Panc1 (cell line): ENCODE results near the gene LRSAM1.

Experiments used
- CTCF ChIP-seq: fragments of 450-650 bp; IDR thresholded peaks from 2 replicates; pipeline ENCODE4 v1.5.1; 2017; ENCODE audit warnings: mild to moderate bottlenecking
- POLR2AphosphoS5 ChIP-seq: IDR thresholded peaks from 2 replicates; pipeline ENCODE4 v1.6.1; 2012; ENCODE audit warnings: mild to moderate bottlenecking, low read depth, low read length, moderate library complexity
- REST ChIP-seq, 2 experiments: IDR thresholded peaks; 2 replicates each; pipeline ENCODE4 v1.6.1; 2011 to 2012; ENCODE audit warnings: low read depth in 2 of 2, control low read depth in 1 of 2, low read length in 1 of 2, mild to moderate bottlenecking in 1 of 2, moderate library complexity in 1 of 2; ENCODE audit not compliant: insufficient read depth in 1 of 2
- SIN3A ChIP-seq: IDR thresholded peaks from 2 replicates; pipeline ENCODE4 v1.6.1; 2012; ENCODE audit warnings: low read depth, mild to moderate bottlenecking, low read length, moderate library complexity, borderline replicate concordance; ENCODE audit not compliant: insufficient read depth
- TCF7L2 ChIP-seq: IDR thresholded peaks from 2 replicates; pipeline ENCODE4 v1.6.1; 2011; ENCODE audit warnings: mild to moderate bottlenecking, low read depth, low read length, inconsistent platforms

DNA sequence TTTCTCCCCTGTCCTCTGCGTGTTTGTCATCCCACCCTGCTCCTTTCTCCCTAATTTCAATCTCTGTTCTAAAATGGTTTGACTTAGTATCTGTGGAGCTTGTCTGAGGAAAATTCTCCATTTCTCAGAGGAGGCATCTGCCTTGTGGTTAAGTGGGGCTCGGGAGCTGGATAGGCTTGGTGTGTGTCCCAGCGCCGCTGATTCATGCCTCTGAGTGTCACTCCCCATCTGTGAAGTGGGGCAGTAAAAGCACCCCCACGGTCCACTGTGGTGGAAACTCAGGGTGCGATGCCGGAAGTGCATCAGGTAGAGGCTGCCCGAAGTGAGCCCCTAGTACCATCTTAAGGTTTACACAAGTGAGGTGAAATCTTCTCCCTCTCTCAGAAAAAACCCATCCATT, 37.6 kb downstream of the LRSAM1 start:
- no peak for TF ChIP-seq CTCF
- no peak for TF ChIP-seq TCF7L2
- TF ChIP-seq POLR2AphosphoS5 = no peak
- no peak for TF ChIP-seq REST (IDR thresholded peaks at IDR 0.05; ENCODE audit: insufficient read depth in 1 of 2, low read depth in 2 of 2, low read length in 1 of 2)
- TF ChIP-seq SIN3A = no peak
